IPS-20b (cell line): ENCODE results near the gene SMAD7.

Experiments used
- H3K27ac ChIP-seq: one replicate; pipeline ENCODE4 v1.5.1; 2013; ENCODE audit warnings: low read length
- H3K27me3 ChIP-seq: 2 replicates; pipeline ENCODE4 v1.6.1; 2013; ENCODE audit warnings: mild to moderate bottlenecking, low read length, inconsistent platforms; ENCODE audit not compliant: insufficient read depth
- H3K36me3 ChIP-seq: 2 replicates; pipeline ENCODE4 v1.6.1; 2013; ENCODE audit warnings: low read depth, mild to moderate bottlenecking, inconsistent platforms, low read length, moderate library complexity; ENCODE audit not compliant: insufficient read depth
- H3K4me1 ChIP-seq: 2 replicates; pipeline ENCODE4 v1.6.1; 2013; ENCODE audit warnings: mild to moderate bottlenecking, control low read depth, inconsistent platforms, low read length, moderate library complexity; ENCODE audit not compliant: insufficient read depth
- H3K4me3 ChIP-seq: 2 replicates; pipeline ENCODE4 v1.5.1; 2013; ENCODE audit warnings: mild to moderate bottlenecking, low read length, inconsistent platforms
- H3K9ac ChIP-seq: 2 replicates; pipeline ENCODE4 v1.6.1; 2013; ENCODE audit warnings: low read depth, mild to moderate bottlenecking, inconsistent platforms, low read length, moderate library complexity
- H3K9me3 ChIP-seq: 2 replicates; pipeline ENCODE4 v1.6.1; 2013; ENCODE audit warnings: mild to moderate bottlenecking, low read depth, low read length, inconsistent platforms; ENCODE audit not compliant: insufficient read depth

The SMAD7 gene

GRCh38 chr18:48899558-48900174 lies 51.1 kb downstream of the SMAD7 start:
- Histone ChIP-seq H3K4me1 (no peaks in the 10 kb centered on the region), H3K9me3 (peaks cover 1% of the 10 kb centered on the region), H3K9ac (no peak overlapping the region), H3K4me3 (no peak overlapping the region), H3K36me3 (no peaks in the 10 kb centered on the region), H3K27me3 (no peaks in the 10 kb centered on the region), H3K27ac (no peak overlapping the region)

DNA sequence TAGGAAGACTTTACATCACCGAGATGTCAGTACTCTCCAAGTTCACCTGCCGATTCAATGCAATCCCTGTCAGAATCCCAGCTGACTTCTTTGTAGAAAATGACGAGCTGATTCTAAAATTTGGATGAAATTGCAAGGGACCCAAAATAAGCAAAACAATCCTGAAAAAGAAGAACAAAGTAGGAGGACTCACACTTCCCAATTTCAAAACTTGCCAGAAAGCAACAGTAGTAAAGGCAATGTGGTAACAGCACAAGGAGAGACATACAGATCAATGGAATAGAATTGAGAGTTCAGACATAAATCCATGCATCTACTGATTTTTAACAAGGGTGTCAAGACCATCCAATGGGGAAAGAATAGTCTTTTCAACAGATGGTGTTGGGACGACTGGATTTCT lies 52.2 kb downstream of the SMAD7 start:
- no peaks in the 10 kb centered on the region for H3K4me1 ChIP-seq
- H3K36me3 ChIP-seq, result no peaks in the 10 kb centered on the region
- H3K27me3 ChIP-seq, result no peaks in the 10 kb centered on the region
- no peaks in the 10 kb centered on the region for H3K9me3 ChIP-seq
- no peak overlapping the region for H3K27ac ChIP-seq
- no peak overlapping the region for H3K4me3 ChIP-seq
- H3K9ac ChIP-seq, result no peak overlapping the region

DNA sequence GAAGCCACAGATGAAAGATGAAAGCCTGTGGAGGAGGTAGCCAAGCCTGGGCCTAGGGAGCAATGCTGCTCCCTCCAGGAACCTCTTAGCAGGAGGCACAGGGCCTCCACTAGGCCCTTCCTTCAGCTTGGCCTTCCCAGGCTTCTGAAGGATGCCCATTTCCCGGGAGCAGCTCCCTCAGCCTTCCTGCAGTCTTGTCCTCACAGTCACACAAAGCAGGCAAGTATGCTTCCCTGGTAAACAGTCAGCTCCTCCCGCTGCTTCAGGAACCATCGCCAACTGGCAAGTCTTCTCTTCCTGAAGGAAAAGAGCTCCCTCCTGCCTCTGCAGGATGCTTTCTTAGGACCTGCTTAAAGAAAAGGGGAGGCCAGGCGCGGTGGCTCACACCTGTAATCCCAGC lies 53.2 kb downstream of the SMAD7 start:
- Histone ChIP-seq H3K27ac (no peak overlapping the region), H3K27me3 (no peaks in the 10 kb centered on the region)

GRCh38 chr18:48896875-48897511 lies 53.8 kb downstream of the SMAD7 start:
- Histone ChIP-seq H3K27me3 (no peaks in the 10 kb centered on the region), H3K9ac (no peak overlapping the region), H3K4me1 (no peaks in the 10 kb centered on the region), H3K4me3 (no peak overlapping the region), H3K27ac (no peak overlapping the region), H3K9me3 (no peaks in the 10 kb centered on the region), H3K36me3 (no peaks in the 10 kb centered on the region)

More for the DNA sequence above, 53.2 kb downstream of the SMAD7 start:
- H3K4me1 ChIP-seq, result no peaks in the 10 kb centered on the region
- no peak overlapping the region for H3K9ac ChIP-seq
- no peak overlapping the region for H3K4me3 ChIP-seq
- H3K36me3 ChIP-seq, result no peaks in the 10 kb centered on the region
- H3K9me3 ChIP-seq, result no peaks in the 10 kb centered on the region

DNA sequence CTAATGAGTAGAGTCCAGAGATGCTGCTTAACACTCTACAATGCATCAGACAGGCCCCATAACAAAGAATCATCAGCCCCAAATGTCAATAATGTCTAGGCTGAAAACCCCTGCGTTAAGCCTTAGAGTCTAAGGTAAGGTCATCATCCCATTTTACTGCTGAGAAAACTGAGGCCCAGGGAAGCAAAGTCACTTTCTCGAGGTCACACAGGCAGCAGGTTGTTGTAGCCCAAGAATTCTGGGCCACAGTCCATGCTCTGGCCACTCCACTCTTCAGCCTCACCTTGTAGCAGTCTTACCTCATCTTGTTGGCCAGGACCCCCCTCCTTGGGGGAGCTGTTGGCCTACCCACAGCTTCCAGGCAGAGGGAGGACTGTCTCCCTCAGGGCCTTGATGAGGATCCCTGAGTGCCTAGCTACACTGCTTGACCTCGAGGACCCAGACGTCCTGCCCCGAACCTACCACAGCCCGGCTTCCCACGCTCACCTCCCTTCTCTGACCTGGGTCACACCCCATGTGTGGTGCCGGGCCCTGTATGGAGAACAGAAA lies 54.4 kb downstream of the SMAD7 start:
- Histone ChIP-seq H3K27me3 (no peaks in the 10 kb centered on the region), H3K9ac (no peak overlapping the region), H3K9me3 (no peaks in the 10 kb centered on the region), H3K36me3 (no peaks in the 10 kb centered on the region), H3K4me3 (no peak overlapping the region), H3K27ac (no peak overlapping the region), H3K4me1 (no peaks in the 10 kb centered on the region)

DNA sequence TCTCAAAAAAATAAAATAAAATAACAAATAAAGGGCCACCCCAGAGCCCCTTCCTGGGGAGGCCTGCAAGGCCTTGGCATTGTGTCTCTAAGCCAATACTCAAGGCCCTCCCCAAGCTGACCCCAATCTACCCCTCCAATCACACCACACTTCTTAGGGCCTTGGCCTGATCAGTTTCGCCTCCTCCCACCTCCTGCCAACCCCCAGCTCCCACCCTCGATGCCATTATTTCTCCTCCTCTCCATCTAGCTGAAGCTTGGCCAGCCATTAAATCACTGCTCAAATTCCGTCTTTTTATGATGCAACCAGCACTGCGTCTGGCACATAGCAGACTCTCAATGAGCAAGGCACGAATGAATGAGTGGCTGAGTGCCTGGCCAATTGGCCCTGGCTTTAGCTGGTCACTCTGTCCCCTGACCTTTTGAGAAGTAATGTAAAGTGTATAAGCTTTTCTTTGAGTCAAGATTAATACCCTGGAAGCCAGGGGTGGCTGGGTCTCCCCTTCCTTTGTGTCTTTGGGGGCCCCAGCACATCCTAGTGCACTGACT lies 55.9 kb downstream of the SMAD7 start:
- H3K4me3 ChIP-seq, result no peak overlapping the region
- no peak overlapping the region for H3K9ac ChIP-seq
- no peaks in the 10 kb centered on the region for H3K27me3 ChIP-seq
- H3K27ac ChIP-seq, result no peak overlapping the region
- H3K9me3 ChIP-seq, result no peaks in the 10 kb centered on the region
- H3K4me1 ChIP-seq, result no peaks in the 10 kb centered on the region; the same call in 1 of the 2 replicates
- no peaks in the 10 kb centered on the region for H3K36me3 ChIP-seq

GRCh38 chr18:48893608-48894600 lies 56.9 kb downstream of the SMAD7 start:
- no peak overlapping the region for H3K4me3 ChIP-seq
- no peaks in the 10 kb centered on the region for H3K27me3 ChIP-seq
- no peaks in the 10 kb centered on the region; the same call in 1 of the 2 replicates for H3K4me1 ChIP-seq
- H3K9ac ChIP-seq, result no peak overlapping the region
- no peaks in the 10 kb centered on the region for H3K9me3 ChIP-seq
- no peaks in the 10 kb centered on the region for H3K36me3 ChIP-seq
- no peak overlapping the region for H3K27ac ChIP-seq

- no peaks in the 10 kb centered on the region for H3K9me3 ChIP-seq
- no peak overlapping the region for H3K4me3 ChIP-seq
- no peaks in the 10 kb centered on the region for H3K27me3 ChIP-seq
- H3K4me1 ChIP-seq, result no peaks in the 10 kb centered on the region; the same call in 1 of the 2 replicates
- no peaks in the 10 kb centered on the region for H3K36me3 ChIP-seq
- H3K27ac ChIP-seq, result no peak overlapping the region
- H3K9ac ChIP-seq, result no peak overlapping the region
These were observed 57.6 kb downstream of the SMAD7 start for GRCh38 chr18:48893061-48893607.

DNA sequence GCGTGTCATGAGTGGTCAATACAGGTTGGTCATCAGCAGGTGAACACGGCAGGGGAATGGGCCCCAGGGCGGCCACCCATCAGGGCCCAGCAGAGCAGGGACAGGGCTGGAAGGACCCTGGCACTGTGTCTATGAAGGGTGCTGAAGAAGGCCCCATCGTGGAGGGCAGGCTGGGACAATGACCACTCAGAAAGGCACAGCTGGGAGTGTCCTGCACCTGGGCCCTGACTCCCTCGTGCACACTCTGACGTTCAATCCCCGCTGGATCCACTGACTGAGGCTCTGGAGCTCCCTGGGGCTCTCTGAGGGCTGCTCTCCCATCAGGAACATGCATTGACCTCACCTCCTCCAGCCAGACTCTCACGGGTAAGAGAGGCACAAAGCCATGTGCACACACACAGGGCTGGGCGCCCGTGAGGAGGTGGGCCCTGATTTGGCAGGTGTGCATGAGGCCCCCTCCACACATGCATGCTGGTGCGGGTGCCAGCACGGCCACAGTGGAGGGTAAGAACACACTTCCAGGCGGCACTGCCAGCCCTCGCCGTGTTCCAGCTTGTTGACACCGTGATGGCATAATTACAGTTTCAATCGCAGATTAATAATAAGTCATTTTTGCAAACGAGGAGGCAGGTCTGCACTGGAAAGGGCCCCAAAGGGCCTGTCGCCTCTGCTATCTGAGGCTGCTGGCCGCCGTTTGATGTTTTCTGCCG lies 58.5 kb downstream of the SMAD7 start:
- no peaks in the 10 kb centered on the region; the same call in 1 of the 2 replicates for H3K4me1 ChIP-seq

GRCh38 chr18:48891721-48892120 lies 59.0 kb downstream of the SMAD7 start:
- Histone ChIP-seq H3K4me3 (no peak overlapping the region), H3K27me3 (no peaks in the 10 kb centered on the region), H3K9ac (no peak overlapping the region), H3K9me3 (no peaks in the 10 kb centered on the region), H3K4me1 (no peaks in the 10 kb centered on the region; the same call in 1 of the 2 replicates), H3K36me3 (no peaks in the 10 kb centered on the region), H3K27ac (no peak overlapping the region)

More for the DNA sequence above, 58.5 kb downstream of the SMAD7 start:
- H3K27ac ChIP-seq, result no peak overlapping the region
- H3K9ac ChIP-seq, result no peak overlapping the region
- no peak overlapping the region for H3K4me3 ChIP-seq
- no peaks in the 10 kb centered on the region for H3K36me3 ChIP-seq
- H3K27me3 ChIP-seq, result no peaks in the 10 kb centered on the region
- H3K9me3 ChIP-seq, result no peaks in the 10 kb centered on the region
